Stimulated activated memory B cell treated with anti-CD40 and anti-IgM and Interleukin-4, amounts not matched to agents 10 μg/mL and 1 μg/mL and 100 μg/mL, for 72 hours (primary cell): ENCODE measurements around the gene BCL6.
A peak's percentile ranks its signal among the peaks of the same experiment; 100 is the strongest.

Experiments used
- ATAC-seq: fragments of 150-1000 bp; cut with Tn5 transposase; 2 replicates; pipeline ENCODE4 v1.10.0; 2021
- H3K27ac Mint-ChIP-seq: one replicate; pipeline ENCODE4 v1.8.0; 2022; ENCODE audit warnings: mild to moderate bottlenecking, mixed read lengths
- H3K27me3 Mint-ChIP-seq: one replicate; pipeline ENCODE4 v1.8.0; 2022; ENCODE audit warnings: mixed read lengths
- H3K36me3 Mint-ChIP-seq: one replicate; pipeline ENCODE4 v1.8.0; 2022; ENCODE audit warnings: mixed read lengths
- H3K4me1 Mint-ChIP-seq: one replicate; pipeline ENCODE4 v1.8.0; 2022; ENCODE audit warnings: mixed read lengths
- H3K4me3 Mint-ChIP-seq: one replicate; pipeline ENCODE4 v1.8.0; 2022; ENCODE audit warnings: mild to moderate bottlenecking, moderate library complexity, mixed read lengths
- H3K9me3 Mint-ChIP-seq: one replicate; pipeline ENCODE4 v1.8.0; 2022; ENCODE audit warnings: mixed read lengths

BCL6 gene

GRCh38 chr3:187737006-187737367 lies 8.3 kb downstream of the BCL6 start:
- Mint-ChIP-seq H3K4me3 (peak overlapping the region; percentile 87), H3K36me3 (peaks cover 10% of the 10 kb centered on the region), H3K27ac (peak overlapping the region; percentile 99), H3K4me1 (peaks cover 46% of the 10 kb centered on the region), H3K9me3 (no peaks in the 10 kb centered on the region), H3K27me3 (no peaks in the 10 kb centered on the region)
- ATAC-seq, result no peak

- no peaks in the 10 kb centered on the region for H3K27me3 Mint-ChIP-seq
- no peak for ATAC-seq
- H3K27ac Mint-ChIP-seq, result peak overlapping the region; percentile 99
- H3K36me3 Mint-ChIP-seq, result peaks cover 15% of the 10 kb centered on the region
- H3K4me3 Mint-ChIP-seq, result no peak overlapping the region
- H3K4me1 Mint-ChIP-seq, result peaks cover 40% of the 10 kb centered on the region
- no peaks in the 10 kb centered on the region for H3K9me3 Mint-ChIP-seq
Measured at GRCh38 chr3:187736418-187736871, 8.8 kb downstream of the BCL6 start.

- Mint-ChIP-seq H3K27ac (peak overlapping the region; percentile 25), H3K36me3 (peaks cover 21% of the 10 kb centered on the region), H3K27me3 (no peaks in the 10 kb centered on the region), H3K4me3 (no peak overlapping the region), H3K4me1 (peaks cover 34% of the 10 kb centered on the region), H3K9me3 (no peaks in the 10 kb centered on the region)
- ATAC-seq, result no peak
Measured at GRCh38 chr3:187735837-187736236, 9.4 kb downstream of the BCL6 start.

GRCh38 chr3:187735383-187735782 lies 9.9 kb downstream of the BCL6 start:
- no peak for ATAC-seq
- Mint-ChIP-seq H3K27me3 (no peaks in the 10 kb centered on the region), H3K36me3 (peaks cover 25% of the 10 kb centered on the region)

GRCh38 chr3:187734841-187735240 lies 10.4 kb downstream of the BCL6 start:
- no peak overlapping the region for H3K4me3 Mint-ChIP-seq
- peaks cover 28% of the 10 kb centered on the region for H3K36me3 Mint-ChIP-seq
- no peaks in the 10 kb centered on the region for H3K9me3 Mint-ChIP-seq
- H3K27me3 Mint-ChIP-seq, result no peaks in the 10 kb centered on the region
- no peak for ATAC-seq
- peaks cover 27% of the 10 kb centered on the region for H3K4me1 Mint-ChIP-seq
- no peak overlapping the region for H3K27ac Mint-ChIP-seq

More at GRCh38 chr3:187735383-187735782, 9.9 kb downstream of the BCL6 start:
- H3K4me3 Mint-ChIP-seq, result no peak overlapping the region
- H3K4me1 Mint-ChIP-seq, result peaks cover 30% of the 10 kb centered on the region
- peak overlapping the region; percentile 25 for H3K27ac Mint-ChIP-seq
- no peaks in the 10 kb centered on the region for H3K9me3 Mint-ChIP-seq

GRCh38 chr3:187733371-187733770 lies 11.9 kb downstream of the BCL6 start:
- H3K27ac Mint-ChIP-seq, result no peak overlapping the region
- peaks cover 13% of the 10 kb centered on the region for H3K4me1 Mint-ChIP-seq
- no peak overlapping the region for H3K4me3 Mint-ChIP-seq
- H3K27me3 Mint-ChIP-seq, result no peaks in the 10 kb centered on the region
- H3K9me3 Mint-ChIP-seq, result no peaks in the 10 kb centered on the region
- no peak for ATAC-seq
- peaks cover 43% of the 10 kb centered on the region for H3K36me3 Mint-ChIP-seq

GRCh38 chr3:187729598-187729997 lies 15.7 kb downstream of the BCL6 start:
- ATAC-seq, result no peak
- no peak overlapping the region for H3K27ac Mint-ChIP-seq
- H3K4me1 Mint-ChIP-seq, result no peaks in the 10 kb centered on the region
- no peak overlapping the region for H3K4me3 Mint-ChIP-seq
- H3K9me3 Mint-ChIP-seq, result no peaks in the 10 kb centered on the region
- peaks cover 77% of the 10 kb centered on the region for H3K36me3 Mint-ChIP-seq
- no peaks in the 10 kb centered on the region for H3K27me3 Mint-ChIP-seq

- H3K4me1 Mint-ChIP-seq, result no peaks in the 10 kb centered on the region
- ATAC-seq, result no peak
- no peaks in the 10 kb centered on the region for H3K27me3 Mint-ChIP-seq
- H3K36me3 Mint-ChIP-seq, result peaks cover 83% of the 10 kb centered on the region
- H3K4me3 Mint-ChIP-seq, result no peak overlapping the region
- no peaks in the 10 kb centered on the region for H3K9me3 Mint-ChIP-seq
- H3K27ac Mint-ChIP-seq, result no peak overlapping the region
Measured at GRCh38 chr3:187728940-187729583, 16.2 kb downstream of the BCL6 start.

- no peak for ATAC-seq
- Mint-ChIP-seq H3K4me1 (no peaks in the 10 kb centered on the region), H3K36me3 (peaks cover 86% of the 10 kb centered on the region), H3K27me3 (no peaks in the 10 kb centered on the region), H3K9me3 (no peaks in the 10 kb centered on the region), H3K4me3 (no peak overlapping the region), H3K27ac (no peak overlapping the region)
Measured at GRCh38 chr3:187728248-187728647, 17.0 kb downstream of the BCL6 start.

- H3K4me3 Mint-ChIP-seq, result no peak overlapping the region
- no peaks in the 10 kb centered on the region for H3K27me3 Mint-ChIP-seq
- no peak for ATAC-seq
- no peaks in the 10 kb centered on the region for H3K4me1 Mint-ChIP-seq
- no peak overlapping the region for H3K27ac Mint-ChIP-seq
- no peaks in the 10 kb centered on the region for H3K9me3 Mint-ChIP-seq
- H3K36me3 Mint-ChIP-seq, result peaks cover 93% of the 10 kb centered on the region
Measured at GRCh38 chr3:187726564-187726963, 18.7 kb downstream of the BCL6 start.

- no peak overlapping the region for H3K4me3 Mint-ChIP-seq
- no peak for ATAC-seq
- H3K27ac Mint-ChIP-seq, result no peak overlapping the region
- H3K9me3 Mint-ChIP-seq, result no peaks in the 10 kb centered on the region
- H3K27me3 Mint-ChIP-seq, result no peaks in the 10 kb centered on the region
- H3K4me1 Mint-ChIP-seq, result no peaks in the 10 kb centered on the region
- H3K36me3 Mint-ChIP-seq, result peaks cover 93% of the 10 kb centered on the region
Measured at GRCh38 chr3:187725653-187726370, 19.5 kb downstream of the BCL6 start.

GRCh38 chr3:187725224-187725623 lies 20.0 kb downstream of the BCL6 start:
- ATAC-seq, result no peak
- H3K9me3 Mint-ChIP-seq, result no peaks in the 10 kb centered on the region
- no peak overlapping the region for H3K4me3 Mint-ChIP-seq
- H3K36me3 Mint-ChIP-seq, result peaks cover 93% of the 10 kb centered on the region
- H3K27me3 Mint-ChIP-seq, result no peaks in the 10 kb centered on the region
- no peak overlapping the region for H3K27ac Mint-ChIP-seq
- no peaks in the 10 kb centered on the region for H3K4me1 Mint-ChIP-seq

GRCh38 chr3:187722206-187722612 lies 23.1 kb downstream of the BCL6 start:
- Mint-ChIP-seq H3K27ac (no peak overlapping the region), H3K4me1 (no peaks in the 10 kb centered on the region), H3K4me3 (no peak overlapping the region), H3K27me3 (no peaks in the 10 kb centered on the region), H3K9me3 (no peaks in the 10 kb centered on the region), H3K36me3 (peaks cover 70% of the 10 kb centered on the region)
- no peak for ATAC-seq

- Mint-ChIP-seq H3K4me1 (no peaks in the 10 kb centered on the region), H3K36me3 (peaks cover 59% of the 10 kb centered on the region), H3K27me3 (no peaks in the 10 kb centered on the region), H3K9me3 (no peaks in the 10 kb centered on the region), H3K27ac (no peak overlapping the region), H3K4me3 (no peak overlapping the region)
- no peak for ATAC-seq
Measured at GRCh38 chr3:187721055-187721454, 24.2 kb downstream of the BCL6 start.

GRCh38 chr3:187720337-187720670 lies 25.0 kb downstream of the BCL6 start:
- no peak overlapping the region for H3K27ac Mint-ChIP-seq
- peaks cover 51% of the 10 kb centered on the region for H3K36me3 Mint-ChIP-seq
- no peaks in the 10 kb centered on the region for H3K9me3 Mint-ChIP-seq
- no peaks in the 10 kb centered on the region for H3K4me1 Mint-ChIP-seq
- no peak overlapping the region for H3K4me3 Mint-ChIP-seq
- H3K27me3 Mint-ChIP-seq, result no peaks in the 10 kb centered on the region
- peak; percentile 21 for ATAC-seq

GRCh38 chr3:187719628-187720336 lies 25.5 kb downstream of the BCL6 start:
- H3K9me3 Mint-ChIP-seq, result no peaks in the 10 kb centered on the region
- peaks cover 46% of the 10 kb centered on the region for H3K36me3 Mint-ChIP-seq
- H3K27me3 Mint-ChIP-seq, result no peaks in the 10 kb centered on the region
- peaks cover under 1% of the 10 kb centered on the region for H3K4me1 Mint-ChIP-seq
- ATAC-seq, result peak; percentile 55
- H3K4me3 Mint-ChIP-seq, result no peak overlapping the region
- no peak overlapping the region for H3K27ac Mint-ChIP-seq
